ENCODE measurements around the gene THAP4. TPM values are rescaled to one million over a fixed set of nuclear protein-coding genes. Genes with fewer than 3 reads are reported as not detected.

THAP4 gene
- polyA plus RNA-seq, 1 of the 3 experiments (the other 2 are of a cell fraction), result 64.7 TPM

- TF ChIP-seq CTCF (IDR thresholded peaks at IDR 0.05) (no peak), IRF3 (IDR thresholded peaks at IDR 0.05; ENCODE audit: low read depth, low read length) (no peak), USF1 (IDR thresholded peaks at IDR 0.05; ENCODE audit: borderline replicate concordance, low read depth) (no peak), EP300 (IDR thresholded peaks at IDR 0.05; ENCODE audit: borderline replicate concordance in 1 of 2, low read depth in 1 of 2, low read length in 1 of 2) (no peak), MAX (IDR thresholded peaks at IDR 0.05; ENCODE audit: low read depth) (no peak), MEF2A (IDR thresholded peaks at IDR 0.05; ENCODE audit: borderline replicate concordance, low read depth) (no peak), USF2 (IDR thresholded peaks at IDR 0.05; ENCODE audit: borderline replicate concordance, low read depth, low read length) (no peak), SMC3 (IDR thresholded peaks at IDR 0.05; ENCODE audit: low read depth, low read length) (no peak), TAF1 (IDR thresholded peaks at IDR 0.05; ENCODE audit: borderline replicate concordance, low read depth, low read length) (no peak)
These were observed 85.4 kb downstream of the THAP4 start (continued) for GRCh38 chr2:241551599-241551997.

- no peak overlapping the region for H2AFZ ChIP-seq (ENCODE audit: low read depth)
- H3K9me2 ChIP-seq, result no peaks in the 10 kb centered on the region
- TF ChIP-seq FOXJ3 (CRISPR knock-in tag; IDR thresholded peaks at IDR 0.05) (no peak), USF2 (IDR thresholded peaks at IDR 0.05; ENCODE audit: borderline replicate concordance, low read depth, low read length) (no peak), EZH2phosphoT487 (IDR thresholded peaks at IDR 0.05; ENCODE audit: borderline replicate concordance, low read depth) (no peak), MEF2A (IDR thresholded peaks at IDR 0.05; ENCODE audit: borderline replicate concordance, low read depth) (no peak), FOXM1 (IDR thresholded peaks at IDR 0.05; ENCODE audit: low read depth) (no peak), RAD21 (IDR thresholded peaks at IDR 0.05; ENCODE audit: low read length) (no peak), POLR2AphosphoS5 (IDR thresholded peaks at IDR 0.05; ENCODE audit: low read depth, low read length) (no peak), RFX5 (IDR thresholded peaks at IDR 0.05; ENCODE audit: low read length) (no peak), TEAD4 (IDR thresholded peaks at IDR 0.05; ENCODE audit: borderline replicate concordance, insufficient read depth) (no peak), SMC3 (IDR thresholded peaks at IDR 0.05; ENCODE audit: low read depth, low read length) (no peak), NFIC (IDR thresholded peaks at IDR 0.05; ENCODE audit: borderline replicate concordance) (no peak), USF1 (IDR thresholded peaks at IDR 0.05; ENCODE audit: borderline replicate concordance, low read depth) (no peak), PBX3 (IDR thresholded peaks at IDR 0.05) (no peak)
- no peak overlapping the region for H3K4me3 ChIP-seq (ENCODE audit: low read depth in 2 of 2, low read length in 1 of 2)
- ChIA-PET POLR2A (no interaction called here), CTCF (interaction anchor here (1.1 to 2.8 kb wide), 3 partner anchors 48 to 111 kb away, joined by 3 to 15 read pairs (median 4); no protein-coding TSS in a partner anchor)
- no peak overlapping the region for H3K27ac ChIP-seq (ENCODE audit: low read depth in 2 of 2, low read length in 1 of 2)
- no peaks in the 10 kb centered on the region for H4K20me1 ChIP-seq (ENCODE audit: insufficient read depth)
- H3K4me1 ChIP-seq (ENCODE audit: control insufficient read depth in 1 of 2, insufficient read depth in 2 of 2, low read depth in 1 of 2, low read length in 1 of 2), result peaks cover 3 to 4% of the 10 kb centered on the region in 2 experiments; a peak in 2 of 4 replicates
- no peaks in the 10 kb centered on the region for H3K9me3 ChIP-seq
- no peaks in the 10 kb centered on the region for H3K36me3 ChIP-seq (replicated peaks in 1 of 2; ENCODE audit: control insufficient read depth in 1 of 2, insufficient read depth in 2 of 2, low read length in 1 of 2)
- no peaks in the 10 kb centered on the region for H3K27me3 ChIP-seq (ENCODE audit: insufficient read depth)
- H3K4me2 ChIP-seq, result no peak overlapping the region
- 79% methylated on average over 11 of the region's 21 CpGs for WGBS (ENCODE audit: low lambda C conversion rate)
- DNase-seq, result no peak
- no peak overlapping the region for H3K9ac ChIP-seq
- H3F3A ChIP-seq (replicated peaks; ENCODE audit: insufficient read depth), result no peaks in the 10 kb centered on the region
- no peaks in the 10 kb centered on the region for H3K79me2 ChIP-seq (ENCODE audit: insufficient read depth)
These were observed 86.1 kb downstream of the THAP4 start for GRCh38 chr2:241550616-241551580.
